HG03565 (cell line): ENCODE measurements around the gene LTK.

Experiments used
- ATAC-seq: cut with Tn5 transposase; IDR thresholded peaks from one replicate; pipeline ENCODE4 v1.9.1; 2021; ENCODE audit warnings: mild to moderate bottlenecking, moderate library complexity; ENCODE audit not compliant: unreplicated experiment

Gene LTK

GRCh38 chr15:41535544-41535943 lies 21.9 kb upstream of the LTK start:
- no peak for ATAC-seq

- no peak for ATAC-seq
Observed at GRCh38 chr15:41530363-41530956, 16.8 kb upstream of the LTK start.

- ATAC-seq = no peak
Observed at GRCh38 chr15:41523097-41523496, 9.5 kb upstream of the LTK start.

- ATAC-seq = no peak
Observed at GRCh38 chr15:41521614-41522013, 8.0 kb upstream of the LTK start.

GRCh38 chr15:41520636-41521035 lies 7.0 kb upstream of the LTK start:
- ATAC-seq = no peak

- ATAC-seq = no peak
Observed at GRCh38 chr15:41517895-41518449, 4.3 kb upstream of the LTK start.

GRCh38 chr15:41512940-41513505 lies 604 bp downstream of the LTK start:
- no peak for ATAC-seq

- ATAC-seq = no peak
Observed at GRCh38 chr15:41512512-41512939, 1.1 kb downstream of the LTK start.

GRCh38 chr15:41511899-41512369 lies 1.7 kb downstream of the LTK start:
- ATAC-seq = no peak

- ATAC-seq = no peak
Observed at GRCh38 chr15:41511331-41511898, 2.2 kb downstream of the LTK start.

- no peak for ATAC-seq
Observed at GRCh38 chr15:41510728-41511127, 2.9 kb downstream of the LTK start.

- no peak for ATAC-seq
Observed at GRCh38 chr15:41507820-41508290, 5.8 kb downstream of the LTK start.

- ATAC-seq = no peak
Observed at GRCh38 chr15:41506796-41507341, 6.8 kb downstream of the LTK start.

GRCh38 chr15:41505776-41506175 lies 7.9 kb downstream of the LTK start:
- ATAC-seq = no peak

GRCh38 chr15:41504751-41505492 lies 8.7 kb downstream of the LTK start:
- no peak for ATAC-seq

- ATAC-seq = no peak
Observed at GRCh38 chr15:41503669-41504010, 10.0 kb downstream of the LTK start.

GRCh38 chr15:41502795-41503668 lies 10.6 kb downstream of the LTK start:
- ATAC-seq = no peak

GRCh38 chr15:41501931-41502794 lies 11.5 kb downstream of the LTK start:
- no peak for ATAC-seq

GRCh38 chr15:41501191-41501917 lies 12.3 kb downstream of the LTK start:
- no peak for ATAC-seq
